ENCODE data around the gene CTNND2. TPM values are rescaled to one million over a fixed set of nuclear protein-coding genes. Genes with fewer than 3 reads are reported as not detected.
A peak's percentile ranks its signal among the peaks of the same experiment; 100 is the strongest.

The CTNND2 gene
- total RNA-seq, 2 experiments from 2014 or later = 0.20 TPM; not detected in 1

- Mint-ChIP-seq H3K4me3 (no peak overlapping the region), H3K9me3 (no peaks in the 10 kb centered on the region), H3K36me3 (ENCODE audit: low read depth) (no peaks in the 10 kb centered on the region), H3K27ac (no peak overlapping the region), H3K4me1 (ENCODE audit: low read depth) (no peaks in the 10 kb centered on the region), H3K27me3 (no peaks in the 10 kb centered on the region)
- Histone ChIP-seq H3K4me3 (ENCODE audit: low read length) (no peak overlapping the region), H3K36me3 (ENCODE audit: insufficient read depth, low read length) (no peaks in the 10 kb centered on the region), H3K27me3 (ENCODE audit: control insufficient read depth in 1 of 2, insufficient read depth in 2 of 2, low read length in 2 of 2) (no peaks in the 10 kb centered on the region), H3K9me3 (ENCODE audit: control insufficient read depth in 1 of 2, insufficient read depth in 1 of 2, low read length in 2 of 2) (no peaks in the 10 kb centered on the region), H3K4me1 (ENCODE audit: insufficient read depth, low read length) (no peaks in the 10 kb centered on the region), H3K27ac (ENCODE audit: low read depth in 1 of 2, low read length in 2 of 2) (no peak overlapping the region)
- DNase-seq = no peak
- TF ChIP-seq, protein P1, sequence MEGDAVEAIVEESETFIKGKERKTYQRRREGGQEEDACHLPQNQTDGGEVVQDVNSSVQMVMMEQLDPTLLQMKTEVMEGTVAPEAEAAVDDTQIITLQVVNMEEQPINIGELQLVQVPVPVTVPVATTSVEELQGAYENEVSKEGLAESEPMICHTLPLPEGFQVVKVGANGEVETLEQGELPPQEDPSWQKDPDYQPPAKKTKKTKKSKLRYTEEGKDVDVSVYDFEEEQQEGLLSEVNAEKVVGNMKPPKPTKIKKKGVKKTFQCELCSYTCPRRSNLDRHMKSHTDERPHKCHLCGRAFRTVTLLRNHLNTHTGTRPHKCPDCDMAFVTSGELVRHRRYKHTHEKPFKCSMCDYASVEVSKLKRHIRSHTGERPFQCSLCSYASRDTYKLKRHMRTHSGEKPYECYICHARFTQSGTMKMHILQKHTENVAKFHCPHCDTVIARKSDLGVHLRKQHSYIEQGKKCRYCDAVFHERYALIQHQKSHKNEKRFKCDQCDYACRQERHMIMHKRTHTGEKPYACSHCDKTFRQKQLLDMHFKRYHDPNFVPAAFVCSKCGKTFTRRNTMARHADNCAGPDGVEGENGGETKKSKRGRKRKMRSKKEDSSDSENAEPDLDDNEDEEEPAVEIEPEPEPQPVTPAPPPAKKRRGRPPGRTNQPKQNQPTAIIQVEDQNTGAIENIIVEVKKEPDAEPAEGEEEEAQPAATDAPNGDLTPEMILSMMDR (IDR thresholded peaks at IDR 0.05) = no peak
- CTCF ChIA-PET = no interaction called here
- POLR2A ChIA-PET = no interaction called here
- intact Hi-C loops (cut with DNase I, micrococcal nuclease) = no loop called here
- no peak for ATAC-seq (ENCODE audit: poor library complexity)
These were observed 599.6 kb downstream of the CTNND2 start for GRCh38 chr5:11304641-11305040.

- ATAC-seq (ENCODE audit: poor library complexity) = no peak
These were observed 601.6 kb downstream of the CTNND2 start for GRCh38 chr5:11302663-11303062.

GRCh38 chr5:11301171-11301570 is 603.1 kb downstream of the CTNND2 start:
- Histone ChIP-seq H3K4me1 (ENCODE audit: insufficient read depth, low read length) (no peaks in the 10 kb centered on the region), H3K4me3 (ENCODE audit: low read length) (no peak overlapping the region), H3K9me3 (ENCODE audit: control insufficient read depth in 1 of 2, insufficient read depth in 1 of 2, low read length in 2 of 2) (no peaks in the 10 kb centered on the region), H3K27ac (ENCODE audit: low read depth in 1 of 2, low read length in 2 of 2) (no peak overlapping the region), H3K27me3 (ENCODE audit: control insufficient read depth in 1 of 2, insufficient read depth in 2 of 2, low read length in 2 of 2) (no peaks in the 10 kb centered on the region), H3K36me3 (ENCODE audit: insufficient read depth, low read length) (no peaks in the 10 kb centered on the region)
- no peak overlapping the region for H3K4me3 Mint-ChIP-seq
- DNase-seq (no peak), ATAC-seq (ENCODE audit: poor library complexity) (no peak)
- intact Hi-C loops (cut with DNase I, micrococcal nuclease) = no loop called here
- H3K9me3 Mint-ChIP-seq = no peaks in the 10 kb centered on the region
- no peak overlapping the region for H3K27ac Mint-ChIP-seq
- CTCF ChIA-PET = no interaction called here
- TF ChIP-seq, protein P1 (IDR thresholded peaks at IDR 0.05) = no peak
- no peaks in the 10 kb centered on the region for H3K36me3 Mint-ChIP-seq (ENCODE audit: low read depth)
- no peaks in the 10 kb centered on the region for H3K27me3 Mint-ChIP-seq
- POLR2A ChIA-PET = no interaction called here
- no peaks in the 10 kb centered on the region for H3K4me1 Mint-ChIP-seq (ENCODE audit: low read depth)

More at GRCh38 chr5:11302663-11303062, 601.6 kb downstream of the CTNND2 start:
- Mint-ChIP-seq H3K27me3 (no peaks in the 10 kb centered on the region), H3K27ac (no peak overlapping the region), H3K4me1 (ENCODE audit: low read depth) (no peaks in the 10 kb centered on the region), H3K9me3 (no peaks in the 10 kb centered on the region), H3K36me3 (ENCODE audit: low read depth) (no peaks in the 10 kb centered on the region), H3K4me3 (no peak overlapping the region)
- no peaks in the 10 kb centered on the region for H3K27me3 ChIP-seq (ENCODE audit: control insufficient read depth in 1 of 2, insufficient read depth in 2 of 2, low read length in 2 of 2)
- TF ChIP-seq, protein P1 (IDR thresholded peaks at IDR 0.05) = no peak
- no peak overlapping the region for H3K27ac ChIP-seq (ENCODE audit: low read depth in 1 of 2, low read length in 2 of 2)
- peak in 3 of 14 experiments; percentile 3 to 30 (median 26) for DNase-seq
- POLR2A ChIA-PET = no interaction called here
- H3K36me3 ChIP-seq (ENCODE audit: insufficient read depth, low read length) = no peaks in the 10 kb centered on the region
- H3K4me3 ChIP-seq (ENCODE audit: low read length) = no peak overlapping the region
- no peaks in the 10 kb centered on the region for H3K9me3 ChIP-seq (ENCODE audit: control insufficient read depth in 1 of 2, insufficient read depth in 1 of 2, low read length in 2 of 2)
- H3K4me1 ChIP-seq (ENCODE audit: insufficient read depth, low read length) = no peaks in the 10 kb centered on the region
- CTCF ChIA-PET = no interaction called here
- intact Hi-C loops (cut with DNase I, micrococcal nuclease) = no loop called here

Measured in CD4-positive, alpha-beta T cell (primary cell).